Thyroid gland (tissue), 4 donors: ENCODE results near the gene MEOX1.

ENCODE experiments used
- CTCF ChIP-seq, 6 experiments: fragments of 200-600 bp in 3 of 6; fragments of 450-650 bp in 3 of 6; sonication (generic) in 3 of 6; IDR thresholded peaks; one replicate each; pipeline ENCODE4 v1.5.1; 2016 to 2019; ENCODE audit warnings: antibody characterized with exemption in 6 of 6, mild to moderate bottlenecking in 2 of 6, inconsistent platforms in 1 of 6, moderate library complexity in 1 of 6
- POLR2A ChIP-seq, 2 donors: fragments of 450-650 bp; IDR thresholded peaks; one replicate each; pipeline ENCODE4 v1.6.1; 2017; ENCODE audit warnings: antibody characterized with exemption in 2 of 2, mild to moderate bottlenecking in 2 of 2, moderate library complexity in 1 of 2

DNA sequence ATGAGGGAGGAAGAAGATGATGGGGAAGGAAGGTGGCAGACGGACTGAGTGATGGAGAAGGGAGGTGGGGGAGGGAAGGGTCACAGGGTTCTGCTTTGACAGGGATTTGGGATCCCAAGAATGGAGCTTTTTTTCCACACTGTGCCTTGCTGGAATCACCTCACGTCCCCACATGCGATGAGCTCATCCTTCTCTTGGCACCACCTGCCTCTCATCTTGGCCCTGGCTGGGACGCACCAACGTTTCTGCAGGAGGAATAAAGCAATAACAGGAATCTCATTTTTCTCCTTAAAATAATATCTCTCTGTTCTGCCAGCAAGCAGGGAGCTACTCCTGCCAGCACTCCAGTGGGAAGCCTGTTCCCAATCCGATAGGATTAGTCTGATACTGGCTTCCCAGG, 47.8 kb downstream of the MEOX1 start:
- TF ChIP-seq CTCF (IDR thresholded peaks at IDR 0.05) = no peak
- no peak for TF ChIP-seq POLR2A (IDR thresholded peaks at IDR 0.05)
